ENCODE results near the gene COBL.

COBL gene

DNA sequence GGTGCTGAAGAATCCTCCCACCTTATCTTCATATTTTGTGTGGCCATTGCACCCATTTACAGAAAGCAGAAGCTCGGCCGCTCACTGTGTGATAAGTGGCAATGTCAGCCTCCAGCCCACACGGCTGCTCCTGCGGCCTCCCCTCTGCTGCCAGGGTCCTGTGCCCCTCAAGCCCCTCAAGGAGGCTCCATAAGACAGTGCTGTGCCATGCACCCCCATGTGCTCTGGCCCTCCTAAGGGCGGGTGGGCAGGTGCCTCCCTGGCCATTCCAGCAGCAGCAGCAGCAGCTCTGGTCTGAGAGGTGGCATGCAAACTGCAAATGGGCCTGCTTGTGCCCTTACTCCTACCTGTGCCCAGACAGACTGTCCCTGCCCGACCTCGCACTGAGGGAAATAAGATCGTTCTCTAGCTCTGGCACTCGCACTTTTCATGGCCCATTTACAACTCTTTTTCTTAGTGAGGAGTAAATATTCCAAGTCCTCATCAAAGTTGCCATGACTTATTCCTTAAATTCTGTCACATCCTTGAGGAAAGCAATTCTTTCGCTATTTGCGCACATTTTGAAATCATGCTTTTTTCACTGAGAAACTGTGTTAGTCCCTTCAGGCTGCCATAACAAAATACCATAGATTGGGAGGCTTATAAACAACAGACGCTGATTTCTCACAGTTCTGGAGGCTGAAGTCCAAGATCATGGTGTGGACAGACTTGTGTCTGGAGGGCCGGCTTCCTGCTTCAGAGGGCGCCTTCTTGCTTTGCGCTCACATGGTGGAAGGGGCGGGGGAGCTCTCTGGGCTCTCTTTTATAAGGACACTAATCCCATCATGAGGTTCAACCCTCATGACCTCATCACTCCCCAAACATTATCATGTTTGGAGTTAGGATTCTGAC, 187.8 kb downstream of the COBL start:
- no peak for TF ChIP-seq CTCF (IDR thresholded peaks at IDR 0.05; ENCODE audit: control insufficient read depth, insufficient read depth, low read depth, low read length, missing control alignments)
- no peak overlapping the region for H3K4me3 ChIP-seq (ENCODE audit: control insufficient read depth, low read depth, low read length)
- no peak for DNase-seq (ENCODE audit: low read depth)

DNA sequence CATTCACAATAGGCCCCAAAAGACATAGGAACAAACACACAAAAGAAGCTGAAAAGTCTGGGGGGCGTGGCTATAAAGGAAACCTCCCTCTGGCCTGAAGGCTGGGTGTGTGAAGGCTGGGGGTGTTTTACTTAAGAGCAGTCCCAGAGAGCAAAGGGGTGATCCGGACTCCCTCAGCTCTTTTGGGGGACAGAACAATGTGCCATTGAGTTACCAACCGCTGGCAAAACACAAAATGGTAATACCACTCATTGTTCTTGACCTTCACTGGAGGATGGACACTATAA, 189.0 kb downstream of the COBL start:
- no peak for DNase-seq (ENCODE audit: low read depth)
- no peak for TF ChIP-seq CTCF (IDR thresholded peaks at IDR 0.05; ENCODE audit: control insufficient read depth, insufficient read depth, low read depth, low read length, missing control alignments)
- no peak overlapping the region for H3K4me3 ChIP-seq (ENCODE audit: control insufficient read depth, low read depth, low read length)

- no peak overlapping the region for H3K4me3 ChIP-seq (ENCODE audit: control insufficient read depth, low read depth, low read length)
- TF ChIP-seq CTCF (IDR thresholded peaks at IDR 0.05; ENCODE audit: control insufficient read depth, insufficient read depth, low read depth, low read length, missing control alignments) = no peak
- no peak for DNase-seq (ENCODE audit: low read depth)
Observed at GRCh38 chr7:51126813-51127617, 189.6 kb downstream of the COBL start.

DNA sequence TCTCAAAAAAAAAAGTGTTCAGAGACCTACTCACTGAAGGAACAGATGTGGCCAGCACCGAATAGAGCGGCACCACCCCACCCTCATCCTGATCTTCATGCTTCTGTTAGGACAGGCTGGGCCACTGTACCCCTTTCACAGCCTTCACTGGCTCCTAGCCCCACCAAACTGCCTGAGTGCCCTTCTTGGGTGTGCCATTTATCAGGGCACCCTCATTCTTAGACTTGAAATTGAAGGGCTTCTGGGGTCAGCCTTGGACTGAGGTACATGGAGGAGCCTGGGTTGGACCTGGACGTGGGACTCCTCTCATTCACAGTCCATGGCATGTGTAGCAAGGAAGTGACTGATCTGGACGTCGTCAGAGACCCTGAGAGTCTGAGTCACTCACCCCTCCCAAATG, 190.3 kb downstream of the COBL start:
- DNase-seq (ENCODE audit: low read depth) = no peak
- TF ChIP-seq CTCF (IDR thresholded peaks at IDR 0.05; ENCODE audit: control insufficient read depth, insufficient read depth, low read depth, low read length, missing control alignments) = no peak
- H3K4me3 ChIP-seq (ENCODE audit: control insufficient read depth, low read depth, low read length) = no peak overlapping the region

DNA sequence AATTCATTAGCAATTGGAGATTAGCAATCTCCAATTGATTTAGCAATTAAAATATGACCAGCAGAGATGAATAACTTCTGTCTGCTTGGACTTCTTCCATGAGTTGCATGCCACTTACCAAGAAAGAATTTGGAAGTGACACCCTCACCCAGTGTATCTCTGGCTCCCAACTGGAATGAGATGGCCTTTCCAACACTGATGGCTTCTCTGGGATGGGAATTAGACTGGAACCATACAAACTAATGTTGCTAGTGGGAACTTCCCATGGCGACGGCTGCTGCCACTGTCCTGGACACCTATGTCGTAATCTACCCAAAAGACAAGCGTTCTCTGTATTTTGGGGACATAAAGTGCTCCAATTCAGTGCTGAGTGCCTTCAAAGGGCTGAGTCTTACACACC, 192.3 kb downstream of the COBL start:
- DNase-seq (ENCODE audit: low read depth) = no peak
- TF ChIP-seq CTCF (IDR thresholded peaks at IDR 0.05; ENCODE audit: control insufficient read depth, insufficient read depth, low read depth, low read length, missing control alignments) = no peak
- no peak overlapping the region for H3K4me3 ChIP-seq (ENCODE audit: control insufficient read depth, low read depth, low read length)

DNA sequence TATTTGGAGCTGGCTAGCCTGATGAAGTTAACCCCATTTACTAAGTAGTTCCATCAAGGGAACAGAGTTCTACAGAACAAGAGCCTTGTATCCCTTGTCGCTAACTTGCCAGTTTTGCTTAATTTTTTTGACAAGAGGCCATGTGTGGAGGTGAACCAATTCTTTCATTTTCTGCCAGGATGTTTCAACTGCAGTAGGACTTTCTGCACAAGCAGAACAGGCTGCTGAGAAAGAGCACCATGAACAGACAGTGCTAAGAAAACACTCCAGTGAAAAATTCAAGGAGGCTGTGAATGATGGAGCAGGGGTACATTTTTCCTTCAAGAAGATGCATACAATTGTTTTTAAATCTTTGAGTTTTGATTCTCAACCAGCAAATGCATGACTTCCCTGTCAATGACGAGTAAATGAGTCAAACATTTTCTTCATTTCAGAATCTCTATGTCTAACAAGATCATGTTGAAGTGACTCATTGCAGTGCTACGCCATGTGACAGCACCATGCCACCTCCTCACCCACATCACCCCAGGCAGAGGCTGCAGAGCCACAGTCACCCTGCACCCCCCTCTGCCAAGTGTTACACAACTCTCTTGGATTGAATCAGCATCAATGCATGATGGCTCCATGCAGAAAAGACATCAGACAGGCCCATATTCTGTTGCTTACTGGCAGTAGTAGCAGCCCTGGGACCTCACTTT, 193.1 kb downstream of the COBL start:
- TF ChIP-seq CTCF (IDR thresholded peaks at IDR 0.05; ENCODE audit: control insufficient read depth, insufficient read depth, low read depth, low read length, missing control alignments) = no peak
- no peak overlapping the region for H3K4me3 ChIP-seq (ENCODE audit: control insufficient read depth, low read depth, low read length)
- DNase-seq (ENCODE audit: low read depth) = peak; percentile 57
